ENCODE data around the gene MRPS16.

The MRPS16 gene

GRCh38 chr10:73219384-73219783, 33.1 kb downstream of the MRPS16 start:
- TF ChIP-seq EZH2 (IDR thresholded peaks at IDR 0.05; ENCODE audit: borderline replicate concordance, low read length) (no peak), CTCF (IDR thresholded peaks at IDR 0.05; ENCODE audit: low read length) (no peak)
- Histone ChIP-seq H3K4me2 (ENCODE audit: low read length) (no peak overlapping the region), H3K9me3 (ENCODE audit: low read length) (no peaks in the 10 kb centered on the region), H3K9ac (ENCODE audit: low read length) (no peak overlapping the region), H3K79me2 (ENCODE audit: insufficient read depth, low read length) (no peaks in the 10 kb centered on the region), H3F3A (ENCODE audit: insufficient read depth, low read length) (no peaks in the 10 kb centered on the region), H3K27ac (ENCODE audit: low read depth, low read length, poor library complexity, severe bottlenecking) (no peak overlapping the region), H3K36me3 (ENCODE audit: insufficient read depth, low read length) (peaks cover 7% of the 10 kb centered on the region), H3K27me3 (ENCODE audit: insufficient read depth, low read length) (no peaks in the 10 kb centered on the region), H2AFZ (ENCODE audit: low read length) (no peak overlapping the region), H4K20me1 (ENCODE audit: insufficient read depth, low read length) (no peaks in the 10 kb centered on the region), H3K9me2 (ENCODE audit: low read depth, low read length) (no peaks in the 10 kb centered on the region), H3K4me3 (ENCODE audit: low read depth, low read length, poor library complexity, severe bottlenecking) (no peak overlapping the region), H3K4me1 (ENCODE audit: insufficient read depth, low read length, severe bottlenecking) (no peaks in the 10 kb centered on the region)

DNA sequence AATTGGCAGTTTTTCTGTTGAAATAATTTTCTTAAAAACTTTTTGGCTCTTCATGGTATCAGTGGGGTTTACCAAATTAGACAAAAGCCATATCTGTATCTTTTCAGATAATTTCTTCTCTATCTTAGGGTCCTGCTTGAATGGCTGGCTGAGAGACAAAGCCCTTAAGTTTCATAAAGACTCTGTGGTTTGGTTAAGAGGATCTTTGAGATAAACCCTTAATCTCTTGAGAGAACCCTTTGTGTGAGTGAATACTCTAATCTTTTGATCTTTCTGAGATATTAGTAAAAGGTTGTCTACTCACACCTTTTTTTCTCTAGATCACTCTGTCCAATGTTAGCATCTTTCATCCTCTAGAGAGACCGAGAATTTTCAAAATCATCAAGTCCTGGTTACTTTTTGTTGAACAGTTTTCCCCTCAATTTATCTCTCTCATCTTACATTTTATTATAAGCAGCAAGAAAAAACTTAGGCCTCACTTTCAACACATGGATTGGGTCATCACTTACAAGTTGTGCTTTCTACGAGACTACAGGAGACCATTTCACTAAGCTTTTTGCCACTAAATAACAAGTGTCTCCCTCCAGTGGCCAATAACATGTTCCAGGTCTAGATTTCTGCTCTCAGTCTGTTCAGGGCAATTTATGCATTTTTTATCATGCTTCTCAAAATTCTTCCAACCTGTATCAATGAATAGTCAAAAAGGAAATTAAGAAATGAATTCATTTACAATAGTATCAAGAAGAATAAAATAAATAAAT, 33.8 kb downstream of the MRPS16 start:
- TF ChIP-seq CTCF (IDR thresholded peaks at IDR 0.05; ENCODE audit: low read length) (peak; percentile 70), EZH2 (IDR thresholded peaks at IDR 0.05; ENCODE audit: borderline replicate concordance, low read length) (no peak)
- Histone ChIP-seq H2AFZ (ENCODE audit: low read length) (no peak overlapping the region), H3K36me3 (ENCODE audit: insufficient read depth, low read length) (peaks cover 7% of the 10 kb centered on the region), H3K27ac (ENCODE audit: low read depth, low read length, poor library complexity, severe bottlenecking) (no peak overlapping the region), H3K9me2 (ENCODE audit: low read depth, low read length) (no peaks in the 10 kb centered on the region), H3K9me3 (ENCODE audit: low read length) (no peaks in the 10 kb centered on the region), H3K4me2 (ENCODE audit: low read length) (no peak overlapping the region), H3K4me1 (ENCODE audit: insufficient read depth, low read length, severe bottlenecking) (no peaks in the 10 kb centered on the region), H4K20me1 (ENCODE audit: insufficient read depth, low read length) (no peaks in the 10 kb centered on the region), H3F3A (ENCODE audit: insufficient read depth, low read length) (no peaks in the 10 kb centered on the region), H3K4me3 (ENCODE audit: low read depth, low read length, poor library complexity, severe bottlenecking) (no peak overlapping the region), H3K9ac (ENCODE audit: low read length) (no peak overlapping the region), H3K27me3 (ENCODE audit: insufficient read depth, low read length) (no peaks in the 10 kb centered on the region), H3K79me2 (ENCODE audit: insufficient read depth, low read length) (no peaks in the 10 kb centered on the region)

GRCh38 chr10:73217628-73218027, 34.8 kb downstream of the MRPS16 start:
- Histone ChIP-seq H2AFZ (ENCODE audit: low read length) (no peak overlapping the region), H3K9me3 (ENCODE audit: low read length) (no peaks in the 10 kb centered on the region), H3K9me2 (ENCODE audit: low read depth, low read length) (no peaks in the 10 kb centered on the region), H3K4me1 (ENCODE audit: insufficient read depth, low read length, severe bottlenecking) (no peaks in the 10 kb centered on the region), H3K27me3 (ENCODE audit: insufficient read depth, low read length) (no peaks in the 10 kb centered on the region), H3K4me3 (ENCODE audit: low read depth, low read length, poor library complexity, severe bottlenecking) (no peak overlapping the region), H3F3A (ENCODE audit: insufficient read depth, low read length) (no peaks in the 10 kb centered on the region), H3K27ac (ENCODE audit: low read depth, low read length, poor library complexity, severe bottlenecking) (no peak overlapping the region), H3K9ac (ENCODE audit: low read length) (no peak overlapping the region), H3K79me2 (ENCODE audit: insufficient read depth, low read length) (no peaks in the 10 kb centered on the region), H4K20me1 (ENCODE audit: insufficient read depth, low read length) (no peaks in the 10 kb centered on the region), H3K36me3 (ENCODE audit: insufficient read depth, low read length) (peaks cover 7% of the 10 kb centered on the region), H3K4me2 (ENCODE audit: low read length) (no peak overlapping the region)
- no peak for TF ChIP-seq CTCF (IDR thresholded peaks at IDR 0.05; ENCODE audit: low read length)
- no peak for TF ChIP-seq EZH2 (IDR thresholded peaks at IDR 0.05; ENCODE audit: borderline replicate concordance, low read length)

Measured in OCI-LY1 (cell line).